K562 (cell line): ENCODE results near the gene RHBDL3. TPM values are rescaled to one million over a fixed set of nuclear protein-coding genes. Genes with fewer than 3 reads are reported as not detected.

Experiments
- ATAC-seq: fragments of 200-7000 bp; cut with Tn5 transposase; 3 replicates; pipeline ENCODE4 v1.9.1; 2020; ENCODE audit warnings: moderate library complexity
- BruUV-seq: library from RNA; stranded (reverse); fragments of 400-500 nt; replicated peaks from 2 replicates; lab custom pipeline; 2021; lab: Mats Ljungman, UMichigan
- CTCF ChIA-PET: fragments of 300-600 bp; formaldehyde crosslinking; extraction: SDS; loops from one replicate; lab custom pipeline; 2021; ENCODE audit warnings: low intra/inter-chr PET ratio; lab: Yijun Ruan, JAX
- POLR2A ChIA-PET: fragments of 300-600, 350-650 bp; sonication (Branson Sonifier 250); formaldehyde crosslinking; extraction: SDS; loops from one replicate; lab custom pipeline; 2021; ENCODE audit warnings: antibody characterized with exemption, inconsistent platforms; lab: Yijun Ruan, JAX
- DNase-seq, 4 experiments: peaks; one replicate each; pipeline versions ENCODE4 v3.0.0 to v3.0.0-alpha.2; 2011 to 2018; ENCODE audit warnings: low spot score in 3 of 4, mixed read lengths in 3 of 4; ENCODE audit errors: extremely low read depth in 1 of 4
- FAIRE-seq: peaks from 2 replicates; lab custom pipeline; 2011; peaks lifted over from hg19 to GRCh38; lab: Jason Lieb, UNC
- H2AFZ ChIP-seq: 2 replicates; pipeline ENCODE4 v1.6.0; 2011; ENCODE audit warnings: low read depth, low read length, control low read depth, inconsistent platforms
- H3K27ac ChIP-seq: fragments of 200-600 bp; 3 replicates; pipeline ENCODE4 v1.8.0; 2011; ENCODE audit warnings: low read depth, mild to moderate bottlenecking, control low read depth, inconsistent platforms, low read length, moderate library complexity, mixed read lengths; ENCODE audit errors: extremely low read depth
- H3K27me3 ChIP-seq, 2 experiments: fragments of 300-600 bp in 1 of 2; 2 replicates in 1 of 2; 3 replicates in 1 of 2; pipeline versions ENCODE4 v1.6.0 to v1.8.0; 2011; ENCODE audit warnings: inconsistent platforms in 2 of 2, low read length in 2 of 2, mild to moderate bottlenecking in 1 of 2, mixed read lengths in 1 of 2, moderate library complexity in 1 of 2; ENCODE audit not compliant: control insufficient read depth in 2 of 2, insufficient read depth in 2 of 2
- H3K36me3 ChIP-seq: fragments of 300-600 bp; 3 replicates; pipeline ENCODE4 v1.8.0; 2011; ENCODE audit warnings: mild to moderate bottlenecking, low read length, inconsistent platforms; ENCODE audit not compliant: control insufficient read depth, insufficient read depth
- H3K4me1 ChIP-seq, 2 experiments: fragments of 200-600 bp in 1 of 2; replicated peaks in 1 of 2; 2 replicates in 1 of 2; 3 replicates in 1 of 2; pipeline versions ENCODE4 v1.5.1 to v1.8.0; 2011; ENCODE audit warnings: inconsistent platforms in 2 of 2, low read length in 2 of 2, mild to moderate bottlenecking in 1 of 2, mixed read lengths in 1 of 2, moderate library complexity in 1 of 2; ENCODE audit not compliant: control insufficient read depth in 2 of 2, insufficient read depth in 2 of 2
- H3K4me2 ChIP-seq: 2 replicates; pipeline ENCODE4 v1.6.1; 2011; ENCODE audit warnings: low read length, control low read depth, inconsistent platforms, mixed read lengths; ENCODE audit not compliant: insufficient read depth
- H3K4me3 ChIP-seq: fragments of 200-600 bp; sonication (generic), shearing (Covaris generic); 2 replicates; pipeline ENCODE4 v1.5.1; 2016; ENCODE audit warnings: control low read depth, inconsistent platforms
- H3K79me2 ChIP-seq: fragments of 200-600 bp; 3 replicates; pipeline ENCODE4 v1.8.0; 2011; ENCODE audit warnings: low read length, inconsistent platforms; ENCODE audit not compliant: control insufficient read depth, insufficient read depth
- H3K9ac ChIP-seq, 2 experiments: 2 replicates each; pipeline versions ENCODE4 v1.6.0 to v1.6.1; 2011; ENCODE audit warnings: low read depth in 2 of 2, low read length in 2 of 2, control low read depth in 1 of 2, inconsistent platforms in 1 of 2, mild to moderate bottlenecking in 1 of 2, mixed read lengths in 1 of 2; ENCODE audit not compliant: insufficient read depth in 1 of 2
- H3K9me1 ChIP-seq: one replicate; pipeline ENCODE4 v1.6.0; 2011; ENCODE audit warnings: inconsistent platforms, mild to moderate bottlenecking, low read length, moderate library complexity; ENCODE audit not compliant: control insufficient read depth, insufficient read depth
- H3K9me3 ChIP-seq: replicated peaks from 2 replicates; pipeline ENCODE4 v1.5.1; 2011; ENCODE audit warnings: low read depth, low read length, inconsistent platforms; ENCODE audit not compliant: control insufficient read depth, insufficient read depth
- H4K20me1 ChIP-seq: replicated peaks from 2 replicates; pipeline ENCODE4 v1.6.1; 2011; ENCODE audit warnings: low read length, inconsistent platforms, mixed read lengths; ENCODE audit not compliant: control insufficient read depth, insufficient read depth
- BRD9 ChIP-seq: fragments of 450-650 bp; IDR thresholded peaks from 2 replicates; pipeline ENCODE4 v1.6.1; 2018; ENCODE audit warnings: low read depth; ENCODE audit not compliant: partially characterized antibody
- CHD1 ChIP-seq: fragments of 200-600 bp; sonication (generic); IDR thresholded peaks from one replicate; pipeline ENCODE4 v1.6.1; 2012; ENCODE audit warnings: mild to moderate bottlenecking, moderate library complexity, low read length, inconsistent platforms
- DACH1 ChIP-seq: fragments of 450-650 bp; IDR thresholded peaks from 2 replicates; pipeline ENCODE4 v1.6.1; 2018; ENCODE audit not compliant: partially characterized antibody
- EZH2 ChIP-seq: IDR thresholded peaks from 2 replicates; pipeline ENCODE4 v1.6.1; 2012; ENCODE audit warnings: low read depth, mild to moderate bottlenecking, inconsistent platforms, low read length, borderline replicate concordance
- HNRNPLL ChIP-seq: fragments of 200-400 bp; formaldehyde crosslinking; IDR thresholded peaks from 2 replicates; pipeline ENCODE4 v1.6.1; 2017; ENCODE audit warnings: low read length, low read depth, mild to moderate bottlenecking; ENCODE audit not compliant: poor library complexity, severe bottlenecking
- KAT2B ChIP-seq: IDR thresholded peaks from one replicate; pipeline ENCODE4 v1.6.1; 2012; ENCODE audit warnings: low read depth, mild to moderate bottlenecking, control low read depth, inconsistent platforms, low read length, moderate library complexity
- KDM4B ChIP-seq, 2 experiments: fragments of 450-650 bp in 1 of 2; sonication (generic) in 1 of 2; IDR thresholded peaks; 2 replicates each; pipeline ENCODE4 v1.6.1; 2016 to 2017; ENCODE audit warnings: borderline replicate concordance in 2 of 2, antibody characterized with exemption in 1 of 2, low read depth in 1 of 2, mild to moderate bottlenecking in 1 of 2
- OTX1 ChIP-seq: fragments of 450-650 bp; formaldehyde crosslinking; IDR thresholded peaks from 2 replicates; pipeline ENCODE4 v1.4.0; 2022; ENCODE audit warnings: mild to moderate bottlenecking
- PCBP1 ChIP-seq: fragments of 200-400 bp; formaldehyde crosslinking; IDR thresholded peaks from 2 replicates; pipeline ENCODE4 v1.6.1; 2018; ENCODE audit warnings: mild to moderate bottlenecking, low read depth, low read length; ENCODE audit not compliant: poor library complexity, severe bottlenecking
- SRSF9 ChIP-seq: fragments of 200-400 bp; formaldehyde crosslinking; IDR thresholded peaks from 2 replicates; pipeline ENCODE4 v1.6.1; 2017; ENCODE audit warnings: low read depth, low read length, borderline replicate concordance
- TCF15 ChIP-seq: fragments of 250-450 bp; sonication (Bioruptor Pico); IDR thresholded peaks from 2 replicates; pipeline ENCODE4 v1.8.0; 2022; ENCODE audit warnings: moderate library complexity, mild to moderate bottlenecking, inconsistent platforms
- WGBS: fragments of 100-300 bp; shearing (Covaris generic); methylation state at CpG from one replicate; pipeline ENCODE4 v1.1.6; 2016; ENCODE audit warnings: low coverage, mixed read lengths; ENCODE audit not compliant: insufficient coverage; ENCODE audit errors: missing lambda C conversion rate; 5-methylcytosine and 5-hydroxymethylcytosine counted together
- in situ Hi-C: fragments of 300-500 bp; cut with MboI; formaldehyde crosslinking; loops from 4 replicates; pipeline ENCODE4 v1.15.0; 2018; ENCODE audit warnings: inconsistent platforms, mixed read lengths
- intact Hi-C: fragments of 100-400 bp; cut with micrococcal nuclease; formaldehyde crosslinking; loops from 2 replicates; pipeline ENCODE4 v1.14.2; 2022
- polyA plus RNA-seq, 8 experiments: library from polyadenylated mRNA; depleted of rRNA in 4 of 8; stranded (reverse) in 5 of 8; unstranded in 3 of 8; fragments of >200 nt; fragmentation: Nextera tagmentation in 2 of 8; fragmentation: Illumina TruSeq in 1 of 8; extraction: Ambion mirVana in 2 of 8; extraction: Trizol in 1 of 8; gene quantifications; 2 replicates each; pipeline versions ENCODE4 v1.2.1 to v1.2.3, GENCODE V29; 2011 to 2014; ENCODE audit warnings: inconsistent platforms in 1 of 8, missing spikeins in 1 of 8
- total RNA-seq, 7 experiments: library from RNA; depleted of rRNA in 6 of 7; stranded (reverse); fragments of >200 nt in 6 of 7; fragmentation: Illumina TruSeq in 2 of 7; extraction: Trizol in 2 of 7; gene quantifications; 2 replicates each; pipeline versions ENCODE4 v1.2.1 to v1.2.3, GENCODE V29; 2011 to 2021; ENCODE audit warnings: low replicate concordance in 1 of 7

RHBDL3 gene
- total and polyA plus RNA-seq, 9 of the 15 experiments (the other 6 are each of a cell fraction or from before 2014, with no cell fraction given): 0.06 to 0.31 (median 0.09) TPM; not detected in 4

- 0 out of 2 replicates have a peak overlapping the region, but pooled peaks have one; percentile 39 for H2AFZ ChIP-seq
- TF ChIP-seq EZH2 (peak; percentile 79), TCF15 (CRISPR knock-in tag) (no peak), DACH1 (no peak), HNRNPLL (no peak), KDM4B (IDR thresholded peaks at IDR 0.05; ENCODE audit: borderline replicate concordance in 2 of 2, low read depth in 1 of 2) (no peak), KAT2B (no peak), SRSF9 (no peak), PCBP1 (peak; percentile 61), CHD1 (no peak), OTX1 (no peak), BRD9 (no peak)
Observed at GRCh38 chr17:32266389-32267301, 1.0 kb downstream of the RHBDL3 start.

More at GRCh38 chr17:32266389-32267301, 1.0 kb downstream of the RHBDL3 start:
- POLR2A ChIA-PET: no interaction called here
- no peaks in the 10 kb centered on the region for H3K9me3 ChIP-seq
- intact Hi-C loops (no loop called here), in situ Hi-C loops (no loop called here)
- DNase-seq (peak in 2 of 4 experiments; percentile 54 to 57), FAIRE-seq (no peak), ATAC-seq (no peak)
- peak overlapping the region; percentile 41; the same call in 1 of the 2 replicates for H3K4me2 ChIP-seq
- H3K36me3 ChIP-seq: no peaks in the 10 kb centered on the region
- peak overlapping the region in 1 of 2 experiments; percentile 24; a peak in 1 of 4 replicates for H3K9ac ChIP-seq
- H3K27ac ChIP-seq: no peak overlapping the region
- CTCF ChIA-PET: no interaction called here
- H3K27me3 ChIP-seq: peaks cover 64 to 75% of the 10 kb centered on the region in 2 experiments
- H3K9me1 ChIP-seq: peaks cover 4% of the 10 kb centered on the region
- WGBS: 4% methylated on average over 53 of the region's 78 CpGs
- BruUV-seq: no TSS peak
- peaks cover 0 to 15% of the 10 kb centered on the region in 2 experiments; a peak in 4 of 5 replicates for H3K4me1 ChIP-seq
- H3K4me3 ChIP-seq: peak overlapping the region; percentile 16; the same call in 1 of the 2 replicates
- no peaks in the 10 kb centered on the region for H3K79me2 ChIP-seq
- H4K20me1 ChIP-seq: peaks cover 29% of the 10 kb centered on the region
